Ecto neural progenitor cell (in vitro differentiated cells): ENCODE results near the gene JMJD4.

Source experiments
- DNase-seq: peaks from one replicate; pipeline ENCODE4 v3.0.0-alpha.2; 2018; ENCODE audit warnings: low spot score

Gene JMJD4

GRCh38 chr1:227768640-227769039, 33.5 kb upstream of the JMJD4 start:
- DNase-seq = no peak

DNA sequence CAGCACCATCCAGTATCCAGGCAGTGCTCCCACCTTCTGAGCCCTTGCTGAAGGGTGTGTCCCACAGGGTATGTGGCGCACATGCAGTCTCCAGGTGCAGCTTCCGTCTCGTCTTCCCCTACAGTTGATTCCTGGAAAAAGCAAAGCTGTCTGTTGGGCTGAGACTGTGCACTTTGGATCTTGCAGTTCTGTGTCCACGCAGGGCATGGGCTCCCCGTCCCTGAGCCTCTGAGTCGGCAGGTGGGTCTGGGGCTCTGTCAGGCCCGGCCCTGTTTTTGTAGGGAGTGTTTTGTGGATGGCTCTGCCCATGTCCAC, 33.0 kb upstream of the JMJD4 start:
- DNase-seq = no peak

GRCh38 chr1:227767401-227768124, 32.5 kb upstream of the JMJD4 start:
- no peak for DNase-seq

- no peak for DNase-seq
Observed at GRCh38 chr1:227766653-227767277, 31.7 kb upstream of the JMJD4 start.

DNA sequence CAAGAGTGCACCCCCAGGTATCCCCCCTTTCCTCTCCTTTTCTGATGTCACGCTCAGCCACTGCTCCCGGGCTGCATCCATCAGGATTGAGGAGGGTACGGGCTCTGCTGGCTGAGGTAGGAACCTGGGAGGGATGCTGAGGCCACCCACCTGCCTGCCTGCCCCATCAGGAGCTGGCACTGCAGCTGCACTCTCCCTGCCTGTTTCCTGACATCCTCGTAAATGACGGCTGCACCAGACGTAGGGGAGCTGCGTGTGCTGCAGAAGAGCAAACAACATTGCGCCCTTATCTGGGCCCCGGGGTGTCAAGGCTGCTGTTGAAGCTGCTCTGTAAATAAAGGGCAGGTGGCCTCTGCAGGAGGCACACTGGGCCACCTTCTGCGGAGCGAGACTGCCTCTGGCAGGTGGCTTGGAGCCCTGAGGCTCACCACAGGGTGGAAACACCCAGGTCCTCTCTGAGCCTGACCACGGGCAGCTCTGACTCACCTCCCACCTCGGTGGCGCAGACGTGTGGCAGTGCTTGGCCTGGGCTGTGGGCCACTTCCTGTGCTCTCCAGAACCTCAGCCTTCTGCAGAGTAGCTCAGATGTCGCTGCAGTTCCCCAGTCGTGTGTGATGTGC, 31.0 kb upstream of the JMJD4 start:
- no peak for DNase-seq

- DNase-seq = no peak
Observed at GRCh38 chr1:227765261-227766014, 30.3 kb upstream of the JMJD4 start.

- DNase-seq = no peak
Observed at GRCh38 chr1:227764019-227764391, 28.9 kb upstream of the JMJD4 start.

- no peak for DNase-seq
Observed at GRCh38 chr1:227763246-227764018, 28.3 kb upstream of the JMJD4 start.

GRCh38 chr1:227762231-227762911, 27.3 kb upstream of the JMJD4 start:
- peak; percentile 90 for DNase-seq

GRCh38 chr1:227761621-227762230, 26.6 kb upstream of the JMJD4 start:
- no peak for DNase-seq

- no peak for DNase-seq
Observed at GRCh38 chr1:227760377-227760776, 25.3 kb upstream of the JMJD4 start.

GRCh38 chr1:227759341-227760300, 24.5 kb upstream of the JMJD4 start:
- DNase-seq = no peak

GRCh38 chr1:227758366-227758765, 23.3 kb upstream of the JMJD4 start:
- DNase-seq = no peak

- DNase-seq = no peak
Observed at GRCh38 chr1:227757781-227758180, 22.7 kb upstream of the JMJD4 start.

DNA sequence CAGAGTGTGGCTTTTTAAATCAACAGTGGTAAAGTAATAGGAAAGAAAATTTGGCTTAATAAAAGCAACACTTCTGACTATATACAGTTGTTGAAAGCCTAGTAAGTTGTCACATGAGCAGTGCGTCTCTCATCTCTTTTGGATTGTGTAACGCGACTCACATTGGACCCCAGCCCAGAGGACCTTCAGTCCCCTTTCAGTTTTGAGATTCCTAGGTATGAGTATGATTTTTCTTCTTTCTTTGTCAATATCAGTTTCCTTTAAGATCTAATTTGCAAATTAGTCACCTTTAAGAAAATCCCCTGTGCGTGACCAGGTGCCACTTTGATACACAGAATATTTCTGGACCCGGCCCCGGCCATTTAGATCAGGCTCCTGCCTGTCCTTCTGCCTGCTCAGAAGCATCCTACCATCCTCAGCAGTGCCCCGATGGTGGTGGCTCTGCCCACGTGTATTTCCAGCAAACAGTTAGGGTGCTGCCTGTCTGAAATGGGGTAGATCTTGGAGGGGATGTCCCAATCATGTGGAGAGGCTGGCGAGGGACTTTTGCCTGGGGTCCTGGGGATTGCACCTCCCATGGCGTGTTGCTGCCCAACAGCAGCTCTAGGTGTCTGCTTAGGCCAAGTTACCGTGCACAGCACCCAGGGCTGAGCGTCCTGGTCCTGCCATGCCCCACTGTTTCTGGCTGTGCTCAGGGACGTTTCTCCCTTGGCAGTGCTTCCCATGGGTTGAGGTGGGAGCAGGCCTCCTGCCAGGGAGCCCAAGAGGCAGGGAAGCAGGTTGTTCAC, 21.3 kb upstream of the JMJD4 start:
- no peak for DNase-seq

GRCh38 chr1:227754958-227755357, 19.9 kb upstream of the JMJD4 start:
- DNase-seq = no peak

GRCh38 chr1:227753999-227754711, 19.1 kb upstream of the JMJD4 start:
- DNase-seq = no peak

DNA sequence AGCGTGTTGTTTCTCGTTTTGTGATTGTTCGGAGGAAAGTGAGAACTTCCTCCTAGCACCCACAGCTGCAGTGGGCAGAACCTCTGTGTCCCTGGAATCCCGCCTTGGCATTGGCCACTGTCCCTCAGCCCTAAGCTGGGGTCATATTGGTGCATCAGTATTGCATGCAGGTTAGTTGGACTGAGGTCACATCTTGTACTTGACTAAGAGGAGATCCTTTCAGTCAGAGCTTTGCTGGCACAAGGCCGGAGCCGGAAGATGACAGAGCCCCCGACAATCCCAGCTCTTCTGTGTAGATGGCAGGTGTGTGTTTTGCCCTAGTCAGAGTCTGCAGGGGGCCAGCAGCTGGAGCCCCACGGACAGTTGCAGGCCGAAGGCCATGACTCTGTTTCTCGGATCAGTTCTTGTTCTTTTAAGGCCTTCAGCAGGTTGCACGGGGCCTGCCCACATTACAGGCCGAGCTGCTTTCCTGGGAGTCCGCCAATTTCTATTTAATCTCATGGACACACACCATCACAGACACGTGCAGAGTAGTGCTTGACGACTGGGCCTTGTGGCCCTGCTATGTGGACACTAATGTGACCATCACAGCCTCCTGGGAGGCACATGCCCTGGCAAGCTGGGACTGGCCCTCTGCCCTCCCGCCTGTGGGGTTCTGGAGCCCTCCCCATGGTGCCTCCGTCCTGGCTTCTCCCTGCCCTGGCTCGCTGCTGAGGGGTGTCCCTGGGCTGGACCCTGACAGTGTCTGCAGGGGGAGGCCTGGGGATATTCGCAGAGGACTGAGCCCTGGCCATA, 15.0 kb upstream of the JMJD4 start:
- no peak for DNase-seq
